ENCODE data around the gene TMTC2. TPM values are rescaled to one million over a fixed set of nuclear protein-coding genes. Genes with fewer than 3 reads are reported as not detected.

TMTC2 gene
- total and polyA plus RNA-seq, 2 experiments from 2014 or later: 0.36 to 5.6 TPM

DNA sequence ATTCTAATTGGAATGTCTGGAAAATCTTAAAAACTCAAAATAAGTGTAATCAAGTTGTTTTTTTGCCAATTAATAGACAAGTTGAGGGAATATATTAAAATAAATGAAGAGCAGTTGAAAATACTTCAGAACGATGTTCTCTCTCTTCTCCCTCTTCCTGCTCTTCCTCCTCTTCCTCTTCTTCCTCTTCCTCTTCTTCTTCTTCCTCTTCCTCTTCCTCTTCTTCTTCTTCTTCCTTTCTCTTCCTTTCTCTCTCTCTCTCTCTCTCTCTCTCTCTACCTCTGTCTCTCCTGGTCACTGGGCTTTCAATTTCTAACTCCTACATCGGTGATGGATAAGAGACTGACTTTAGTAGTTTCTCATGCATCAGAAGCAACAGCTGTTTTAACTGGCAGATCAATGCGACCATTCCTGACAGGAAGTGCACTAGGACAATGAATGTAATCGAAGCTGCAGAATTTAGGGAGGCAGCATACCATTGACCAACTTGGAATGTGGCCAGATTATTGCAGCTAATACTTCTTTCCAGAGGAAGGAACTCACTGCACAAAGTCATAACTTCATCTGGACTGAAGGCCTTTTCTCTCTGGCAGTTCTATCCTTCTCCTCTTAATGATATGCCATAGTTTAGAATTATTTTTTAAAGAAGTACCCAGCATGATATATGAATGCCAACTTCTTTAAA lies 13.8 kb upstream of the TMTC2 start:
- no peak for DNase-seq
- no peak overlapping the region for H2AFZ ChIP-seq
- H3K4me1 ChIP-seq (ENCODE audit: insufficient read depth): no peaks in the 10 kb centered on the region
- no peaks in the 10 kb centered on the region; the same call in 1 of the 2 replicates for H4K20me1 ChIP-seq (ENCODE audit: insufficient read depth)
- no peaks in the 10 kb centered on the region for H3K36me3 ChIP-seq (ENCODE audit: low read depth)
- H3K9me2 ChIP-seq (ENCODE audit: insufficient read depth): no peaks in the 10 kb centered on the region
- H3K9me3 ChIP-seq (ENCODE audit: low read depth): no peaks in the 10 kb centered on the region
- in situ Hi-C loops (cut with MboI): no loop called here
- H3K4me2 ChIP-seq (ENCODE audit: unreplicated experiment): no peak overlapping the region
- TF ChIP-seq EZH2 (IDR thresholded peaks at IDR 0.05; ENCODE audit: insufficient read depth, poor library complexity, severe bottlenecking): no peak
- no peak for TF ChIP-seq EZH2phosphoT487 (IDR thresholded peaks at IDR 0.05; ENCODE audit: insufficient read depth, low read depth)
- H3K79me2 ChIP-seq (ENCODE audit: insufficient read depth): no peaks in the 10 kb centered on the region
- 23 to 25% methylated on average over 4 of the region's 4 CpGs for WGBS, 2 experiments (ENCODE audit: low coverage in 1 of 2, low lambda C conversion rate in 2 of 2, missing lambda C conversion rate in 2 of 2)
- H3K27me3 ChIP-seq (replicated peaks; ENCODE audit: insufficient read depth): no peaks in the 10 kb centered on the region
- no peak overlapping the region for H3K4me3 ChIP-seq
- H3K9ac ChIP-seq: no peak overlapping the region
- H3F3A ChIP-seq (ENCODE audit: insufficient read depth): no peaks in the 10 kb centered on the region
- no peak overlapping the region for H3K27ac ChIP-seq

DNA sequence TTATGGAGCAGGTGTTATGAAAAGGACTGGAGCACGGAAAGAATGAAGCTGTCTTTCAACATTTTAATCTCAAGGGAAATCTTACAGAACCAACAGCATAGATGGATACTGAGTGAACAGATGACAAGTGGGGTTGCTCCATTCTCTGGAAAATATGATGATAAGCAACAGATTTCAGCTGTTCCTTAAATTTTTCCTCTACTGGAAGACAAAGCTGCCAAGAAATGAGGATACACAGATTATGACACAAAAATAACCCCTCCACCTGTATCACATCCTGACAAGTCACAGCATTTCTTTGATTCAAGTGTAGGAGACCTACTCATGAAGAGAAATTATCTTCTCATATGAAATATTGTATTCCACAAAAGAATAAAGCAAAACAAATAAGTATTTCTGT lies 13.0 kb upstream of the TMTC2 start:
- H3K9me2 ChIP-seq (ENCODE audit: insufficient read depth): no peaks in the 10 kb centered on the region
- H3K4me2 ChIP-seq (ENCODE audit: unreplicated experiment): no peak overlapping the region
- no peak overlapping the region for H2AFZ ChIP-seq
- in situ Hi-C loops (cut with MboI): no loop called here
- H3K9ac ChIP-seq: no peak overlapping the region
- H3K79me2 ChIP-seq (ENCODE audit: insufficient read depth): no peaks in the 10 kb centered on the region
- DNase-seq: no peak
- no peaks in the 10 kb centered on the region for H3F3A ChIP-seq (ENCODE audit: insufficient read depth)
- no peak for TF ChIP-seq EZH2 (IDR thresholded peaks at IDR 0.05; ENCODE audit: insufficient read depth, poor library complexity, severe bottlenecking)
- no peak for TF ChIP-seq EZH2phosphoT487 (IDR thresholded peaks at IDR 0.05; ENCODE audit: insufficient read depth, low read depth)
- no peaks in the 10 kb centered on the region for H3K9me3 ChIP-seq (ENCODE audit: low read depth)
- no peaks in the 10 kb centered on the region for H3K27me3 ChIP-seq (replicated peaks; ENCODE audit: insufficient read depth)
- H3K36me3 ChIP-seq (ENCODE audit: low read depth): no peaks in the 10 kb centered on the region
- H4K20me1 ChIP-seq (ENCODE audit: insufficient read depth): no peaks in the 10 kb centered on the region; the same call in 1 of the 2 replicates
- no peak overlapping the region for H3K27ac ChIP-seq
- 71 to 90% methylated on average over 1 of the region's 1 CpG for WGBS, 2 experiments (ENCODE audit: low coverage in 1 of 2, low lambda C conversion rate in 2 of 2, missing lambda C conversion rate in 2 of 2)
- H3K4me3 ChIP-seq: no peak overlapping the region
- no peaks in the 10 kb centered on the region for H3K4me1 ChIP-seq (ENCODE audit: insufficient read depth)

DNA sequence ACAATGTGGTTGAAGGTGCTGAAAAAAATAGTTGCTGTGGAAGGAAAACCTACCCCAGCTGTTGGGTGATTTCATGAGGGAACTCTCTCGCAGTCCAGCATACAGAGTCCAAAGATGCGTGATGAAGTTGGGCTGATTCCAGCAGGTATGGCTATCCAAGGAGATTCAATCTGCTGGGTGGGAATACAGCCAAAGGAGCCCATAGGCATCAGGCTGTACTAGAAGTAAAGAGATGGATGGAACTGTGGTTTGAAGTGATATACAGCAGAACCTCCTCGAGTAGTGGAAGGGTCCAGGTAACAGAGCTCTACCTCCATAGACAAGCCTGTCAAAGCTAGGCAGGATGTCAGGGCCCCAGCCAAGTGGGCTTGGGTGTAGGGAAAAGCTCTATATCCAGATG lies 11.5 kb upstream of the TMTC2 start:
- in situ Hi-C loops (cut with MboI): loop anchor here (25.0 kb wide), 2 partner anchors 1712 to 1812 kb away; no protein-coding TSS in a partner anchor
- no peaks in the 10 kb centered on the region; the same call in 1 of the 2 replicates for H4K20me1 ChIP-seq (ENCODE audit: insufficient read depth)
- no peaks in the 10 kb centered on the region for H3K9me2 ChIP-seq (ENCODE audit: insufficient read depth)
- DNase-seq: no peak
- H3K27me3 ChIP-seq (replicated peaks; ENCODE audit: insufficient read depth): no peaks in the 10 kb centered on the region
- no peak overlapping the region for H2AFZ ChIP-seq
- TF ChIP-seq EZH2 (IDR thresholded peaks at IDR 0.05; ENCODE audit: insufficient read depth, poor library complexity, severe bottlenecking) (no peak), EZH2phosphoT487 (IDR thresholded peaks at IDR 0.05; ENCODE audit: insufficient read depth, low read depth) (no peak)
- WGBS, 2 experiments (ENCODE audit: low coverage in 1 of 2, low lambda C conversion rate in 2 of 2, missing lambda C conversion rate in 2 of 2): 83 to 85% methylated on average over 3 of the region's 3 CpGs
- no peaks in the 10 kb centered on the region for H3K79me2 ChIP-seq (ENCODE audit: insufficient read depth)
- no peaks in the 10 kb centered on the region for H3F3A ChIP-seq (ENCODE audit: insufficient read depth)
- H3K4me1 ChIP-seq (ENCODE audit: insufficient read depth): no peaks in the 10 kb centered on the region
- no peaks in the 10 kb centered on the region for H3K9me3 ChIP-seq (ENCODE audit: low read depth)
- no peak overlapping the region for H3K27ac ChIP-seq
- H3K4me3 ChIP-seq: no peak overlapping the region
- no peak overlapping the region for H3K4me2 ChIP-seq (ENCODE audit: unreplicated experiment)
- no peak overlapping the region for H3K9ac ChIP-seq
- no peaks in the 10 kb centered on the region for H3K36me3 ChIP-seq (ENCODE audit: low read depth)

DNA sequence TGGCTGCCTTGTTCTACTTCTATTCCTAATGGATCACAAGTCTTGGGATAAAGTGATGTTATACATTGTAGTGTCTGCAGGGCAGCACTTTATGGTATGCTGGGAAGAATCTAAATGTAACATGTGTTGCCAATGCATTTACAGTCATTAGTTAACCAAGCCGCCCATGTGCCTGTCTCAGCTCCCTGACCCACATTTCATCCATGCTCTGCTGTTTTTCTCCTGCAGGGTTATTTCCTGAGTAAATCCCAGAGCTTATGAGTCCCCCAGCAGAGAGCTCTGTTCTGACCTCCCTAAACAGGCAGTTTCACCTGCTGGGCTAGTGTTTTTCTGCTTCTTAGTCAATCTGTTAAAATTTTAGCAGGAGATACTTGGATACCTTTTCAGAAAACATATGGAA lies 4.4 kb upstream of the TMTC2 start:
- peaks cover 8% of the 10 kb centered on the region for H3K4me1 ChIP-seq (ENCODE audit: insufficient read depth)
- 16 to 21% methylated on average over 1 of the region's 1 CpG for WGBS, 2 experiments (ENCODE audit: low coverage in 1 of 2, low lambda C conversion rate in 2 of 2, missing lambda C conversion rate in 2 of 2)
- no peak overlapping the region for H3K27ac ChIP-seq
- no peaks in the 10 kb centered on the region for H3K9me3 ChIP-seq (ENCODE audit: low read depth)
- no peaks in the 10 kb centered on the region for H3K36me3 ChIP-seq (ENCODE audit: low read depth)
- H3K4me2 ChIP-seq (ENCODE audit: unreplicated experiment): no peak overlapping the region
- no peaks in the 10 kb centered on the region for H4K20me1 ChIP-seq (ENCODE audit: insufficient read depth)
- H3F3A ChIP-seq (ENCODE audit: insufficient read depth): no peaks in the 10 kb centered on the region
- in situ Hi-C loops (cut with MboI): loop anchor here (25.0 kb wide), 2 partner anchors 1705 to 1805 kb away; no protein-coding TSS in a partner anchor
- DNase-seq: peak; percentile 9
- H2AFZ ChIP-seq: 0 out of 2 replicates have a peak overlapping the region, but pooled peaks have one; percentile 10
- no peak overlapping the region for H3K9ac ChIP-seq
- no peak for TF ChIP-seq EZH2 (IDR thresholded peaks at IDR 0.05; ENCODE audit: insufficient read depth, poor library complexity, severe bottlenecking)
- TF ChIP-seq EZH2phosphoT487 (IDR thresholded peaks at IDR 0.05; ENCODE audit: insufficient read depth, low read depth): no peak
- H3K9me2 ChIP-seq (ENCODE audit: insufficient read depth): no peaks in the 10 kb centered on the region
- H3K4me3 ChIP-seq: no peak overlapping the region
- no peaks in the 10 kb centered on the region for H3K79me2 ChIP-seq (ENCODE audit: insufficient read depth)
- peaks cover 4% of the 10 kb centered on the region; the same call in 1 of the 2 replicates for H3K27me3 ChIP-seq (replicated peaks; ENCODE audit: insufficient read depth)

Measured in GM23248 (cell line).